Large intestine (tissue), 12 donors: ENCODE results near the gene AOC1. TPM values are rescaled to one million over a fixed set of nuclear protein-coding genes. Genes with fewer than 3 reads are reported as not detected.
A peak's percentile ranks its signal among the peaks of the same experiment; 100 is the strongest.
"Not testable (repeated sequence)": the region's sequence is repeated elsewhere in the genome, so short reads cannot be mapped to it uniquely, and the experiment has no call there.

Experiments used
- DNase-seq, 2 donors: peaks; one replicate each; pipeline versions ENCODE4 v3.0.0 to v3.0.0-alpha.2; 2013
- H3K27ac ChIP-seq: one replicate; pipeline ENCODE4 v1.5.1; 2013; ENCODE audit warnings: low read length
- H3K27me3 ChIP-seq: 2 replicates; pipeline ENCODE4 v1.6.1; 2013; ENCODE audit warnings: low read length; ENCODE audit not compliant: control insufficient read depth, insufficient read depth
- H3K36me3 ChIP-seq: 2 replicates; pipeline ENCODE4 v1.6.1; 2013; ENCODE audit warnings: low read length; ENCODE audit not compliant: control insufficient read depth, insufficient read depth
- H3K4me1 ChIP-seq: one replicate; pipeline ENCODE4 v1.6.1; 2013; ENCODE audit warnings: low read length; ENCODE audit not compliant: control insufficient read depth, insufficient read depth
- H3K4me3 ChIP-seq: one replicate; pipeline ENCODE4 v1.5.1; 2013; ENCODE audit warnings: low read length
- H3K9me3 ChIP-seq: one replicate; pipeline ENCODE4 v1.6.1; 2013; ENCODE audit warnings: mild to moderate bottlenecking, low read depth, low read length, moderate library complexity; ENCODE audit not compliant: control insufficient read depth
- WGBS: methylation state at CpG from one replicate; pipeline ENCODE4 v1.1.5; 2013; ENCODE audit warnings: low lambda C conversion rate; ENCODE audit not compliant: insufficient coverage; 5-methylcytosine and 5-hydroxymethylcytosine counted together
- long read RNA-seq, 11 donors: transcript quantifications; one replicate each; lab custom pipeline, GENCODE V29; 2026
- polyA plus RNA-seq: library from polyadenylated mRNA; unstranded; fragments of 120-200 nt; gene quantifications from one replicate; pipeline ENCODE4 v1.2.1, GENCODE V29; 2013

The AOC1 gene, protein sequence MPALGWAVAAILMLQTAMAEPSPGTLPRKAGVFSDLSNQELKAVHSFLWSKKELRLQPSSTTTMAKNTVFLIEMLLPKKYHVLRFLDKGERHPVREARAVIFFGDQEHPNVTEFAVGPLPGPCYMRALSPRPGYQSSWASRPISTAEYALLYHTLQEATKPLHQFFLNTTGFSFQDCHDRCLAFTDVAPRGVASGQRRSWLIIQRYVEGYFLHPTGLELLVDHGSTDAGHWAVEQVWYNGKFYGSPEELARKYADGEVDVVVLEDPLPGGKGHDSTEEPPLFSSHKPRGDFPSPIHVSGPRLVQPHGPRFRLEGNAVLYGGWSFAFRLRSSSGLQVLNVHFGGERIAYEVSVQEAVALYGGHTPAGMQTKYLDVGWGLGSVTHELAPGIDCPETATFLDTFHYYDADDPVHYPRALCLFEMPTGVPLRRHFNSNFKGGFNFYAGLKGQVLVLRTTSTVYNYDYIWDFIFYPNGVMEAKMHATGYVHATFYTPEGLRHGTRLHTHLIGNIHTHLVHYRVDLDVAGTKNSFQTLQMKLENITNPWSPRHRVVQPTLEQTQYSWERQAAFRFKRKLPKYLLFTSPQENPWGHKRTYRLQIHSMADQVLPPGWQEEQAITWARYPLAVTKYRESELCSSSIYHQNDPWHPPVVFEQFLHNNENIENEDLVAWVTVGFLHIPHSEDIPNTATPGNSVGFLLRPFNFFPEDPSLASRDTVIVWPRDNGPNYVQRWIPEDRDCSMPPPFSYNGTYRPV
- 206 TPM for polyA plus RNA-seq
- long read RNA-seq, donor 1, transcript AOC1-201 (5 exons, 2,649 nt): major isoform, 11 of 71 reads
- long read RNA-seq, donor 1, partial matches to known transcripts: 60 of 71 reads
- long read RNA-seq, donor 1, other reads (novel, unspliced or antisense): 0 of 71 reads
- long read RNA-seq, donor 2, transcript AOC1-201 (5 exons, 2,649 nt): major isoform, 19 of 147 reads
- long read RNA-seq, donor 2, partial matches to known transcripts: 127 of 147 reads
- long read RNA-seq, donor 2, other reads (novel, unspliced or antisense): 0 of 147 reads
- long read RNA-seq, donor 3, transcript AOC1-201 (5 exons, 2,649 nt): major isoform, 30 of 208 reads
- long read RNA-seq, donor 3, partial matches to known transcripts: 178 of 208 reads
- long read RNA-seq, donor 3, other reads (novel, unspliced or antisense): 0 of 208 reads
- long read RNA-seq, donor 4, transcript AOC1-201 (5 exons, 2,649 nt): major isoform, 6 of 25 reads
- long read RNA-seq, donor 4, partial matches to known transcripts: 19 of 25 reads
- long read RNA-seq, donor 4, other reads (novel, unspliced or antisense): 0 of 25 reads
- long read RNA-seq, donor 5, transcript AOC1-201 (5 exons, 2,649 nt): major isoform, 6 of 28 reads
- long read RNA-seq, donor 5, partial matches to known transcripts: 22 of 28 reads
- long read RNA-seq, donor 5, other reads (novel, unspliced or antisense): 0 of 28 reads
- long read RNA-seq, donor 6, transcript AOC1-201 (5 exons, 2,649 nt): major isoform, 7 of 62 reads
- long read RNA-seq, donor 6, partial matches to known transcripts: 55 of 62 reads
- long read RNA-seq, donor 6, other reads (novel, unspliced or antisense): 0 of 62 reads
- long read RNA-seq, donor 7, transcript AOC1-201 (5 exons, 2,649 nt): major isoform, 6 of 29 reads
- long read RNA-seq, donor 7, partial matches to known transcripts: 23 of 29 reads
- long read RNA-seq, donor 7, other reads (novel, unspliced or antisense): 0 of 29 reads
- long read RNA-seq, donor 8, transcript AOC1-201 (5 exons, 2,649 nt): major isoform, 18 of 114 reads
- long read RNA-seq, donor 8, partial matches to known transcripts: 96 of 114 reads
- long read RNA-seq, donor 8, other reads (novel, unspliced or antisense): 0 of 114 reads
- long read RNA-seq, donor 9, transcript AOC1-201 (5 exons, 2,649 nt): major isoform, 9 of 115 reads
- long read RNA-seq, donor 9, partial matches to known transcripts: 103 of 115 reads
- long read RNA-seq, donor 9, other reads (novel, unspliced or antisense): 0 of 115 reads
- long read RNA-seq, donor 10, transcript AOC1-201 (5 exons, 2,649 nt): major isoform, 9 of 41 reads
- long read RNA-seq, donor 10, partial matches to known transcripts: 31 of 41 reads
- long read RNA-seq, donor 10, other reads (novel, unspliced or antisense): 0 of 41 reads
- long read RNA-seq, donor 11, transcript AOC1-201 (5 exons, 2,649 nt): major isoform, 13 of 93 reads
- long read RNA-seq, donor 11, partial matches to known transcripts: 79 of 93 reads
- long read RNA-seq, donor 11, other reads (novel, unspliced or antisense): 0 of 93 reads

DNA sequence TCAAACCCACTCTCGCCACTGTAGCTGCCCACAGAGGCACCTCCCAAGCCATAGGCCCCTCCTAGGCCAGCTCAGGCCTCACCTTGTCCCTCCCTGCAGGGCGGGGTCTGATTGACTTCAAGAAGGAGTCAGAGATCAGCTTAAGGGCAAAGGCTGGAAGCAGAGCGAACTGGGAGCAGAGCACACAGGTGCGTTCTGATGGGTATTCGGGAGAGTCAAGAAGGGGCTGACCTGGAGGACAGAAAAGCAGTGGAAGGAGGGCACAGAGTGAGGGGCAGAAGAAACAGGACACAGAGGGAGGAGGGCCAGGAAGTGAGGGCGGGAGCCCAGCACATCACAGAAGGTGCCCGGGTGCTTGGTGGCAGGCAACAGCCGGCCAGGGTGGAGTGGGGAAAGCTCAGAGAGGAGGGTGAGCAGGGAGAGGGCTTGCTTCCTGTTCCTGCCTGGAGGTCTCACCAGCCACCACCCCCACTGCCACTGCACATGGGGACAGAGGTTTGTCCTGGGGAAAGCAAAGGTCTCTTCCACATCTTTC, at the start of gene AOC1:
AOC1 (plus strand) TSS at position 147 of the 535 bp plus-strand sequence. CDS start 3,954 bp downstream, outside the sequence.
- Histone ChIP-seq H3K27ac (peak within 1 kb of the TSS; percentile 75), H3K9me3 (peaks cover 2% of the 10 kb centered on the region), H3K27me3 (no peaks in the 10 kb centered on the region), H3K36me3 (peaks cover 9% of the 10 kb centered on the region), H3K4me1 (peaks cover 19% of the 10 kb centered on the region), H3K4me3 (peak within 1 kb of the TSS; percentile 52)
- DNase-seq: peak; percentile 75 to 92
- WGBS: no CpG with 5 or more reads among the region's 8 CpGs

DNA sequence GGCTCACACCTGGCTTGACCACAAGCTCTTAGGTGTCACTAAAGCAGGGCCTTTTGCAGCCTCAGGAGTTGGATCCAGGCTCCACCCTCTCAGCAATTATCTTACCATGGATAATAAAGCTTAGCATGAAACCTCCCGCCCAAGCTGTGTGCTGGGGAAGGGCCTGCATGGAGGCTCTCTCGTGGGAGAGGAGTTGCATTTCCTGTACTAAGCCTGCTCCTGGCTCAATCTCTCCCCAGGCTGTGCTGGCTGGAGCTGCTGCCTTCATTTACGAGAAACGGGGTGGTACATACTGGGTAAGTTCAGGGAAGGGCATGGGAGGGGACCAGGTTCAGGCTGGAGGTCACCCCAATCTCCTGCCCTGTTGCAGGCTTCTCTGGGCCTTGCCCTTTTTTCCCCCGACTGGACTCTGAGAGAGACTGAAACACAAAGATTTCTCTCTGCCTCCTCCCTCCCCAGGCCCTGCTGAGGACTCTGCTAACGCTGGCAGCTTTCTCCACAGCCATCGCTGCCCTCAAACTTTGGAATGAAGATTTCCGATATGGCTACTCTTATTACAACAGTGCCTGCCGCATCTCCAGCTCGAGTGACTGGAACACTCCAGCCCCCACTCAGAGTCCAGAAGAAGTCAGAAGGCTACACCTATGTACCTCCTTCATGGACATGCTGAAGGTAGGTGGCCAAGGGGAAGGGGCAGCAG, 49.0 kb upstream of the AOC1 start:
- Histone ChIP-seq H3K27ac (peak overlapping the region; percentile 45), H3K27me3 (peaks cover 5% of the 10 kb centered on the region), H3K4me3 (no peak overlapping the region), H3K9me3 (no peaks in the 10 kb centered on the region), H3K4me1 (peaks cover 26% of the 10 kb centered on the region), H3K36me3 (peaks cover 42% of the 10 kb centered on the region)
- WGBS: no CpG with 5 or more reads among the region's 10 CpGs
- peak in 1 of 2 donors; percentile 32 for DNase-seq

DNA sequence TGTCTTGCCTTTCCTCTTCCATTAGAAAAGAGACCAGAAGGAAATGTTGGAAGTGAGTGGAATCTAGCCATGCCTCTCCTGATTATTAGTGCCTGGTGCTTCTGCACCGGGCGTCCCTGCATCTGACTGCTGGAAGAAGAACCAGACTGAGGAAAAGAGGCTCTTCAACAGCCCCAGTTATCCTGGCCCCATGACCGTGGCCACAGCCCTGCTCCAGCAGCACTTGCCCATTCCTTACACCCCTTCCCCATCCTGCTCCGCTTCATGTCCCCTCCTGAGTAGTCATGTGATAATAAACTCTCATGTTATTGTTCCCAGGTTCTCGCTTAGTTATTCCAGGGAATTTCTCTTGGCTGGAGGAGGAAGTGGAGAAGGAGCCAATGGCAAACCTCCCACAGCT, 47.5 kb upstream of the AOC1 start:
- DNase-seq: no peak
- H3K9me3 ChIP-seq: no peaks in the 10 kb centered on the region
- no peak overlapping the region for H3K4me3 ChIP-seq
- H3K4me1 ChIP-seq: peaks cover 25% of the 10 kb centered on the region
- H3K27ac ChIP-seq: no peak overlapping the region
- WGBS: 100% methylated on average over 1 of the region's 5 CpGs
- H3K36me3 ChIP-seq: peaks cover 42% of the 10 kb centered on the region
- H3K27me3 ChIP-seq: peaks cover 5% of the 10 kb centered on the region

DNA sequence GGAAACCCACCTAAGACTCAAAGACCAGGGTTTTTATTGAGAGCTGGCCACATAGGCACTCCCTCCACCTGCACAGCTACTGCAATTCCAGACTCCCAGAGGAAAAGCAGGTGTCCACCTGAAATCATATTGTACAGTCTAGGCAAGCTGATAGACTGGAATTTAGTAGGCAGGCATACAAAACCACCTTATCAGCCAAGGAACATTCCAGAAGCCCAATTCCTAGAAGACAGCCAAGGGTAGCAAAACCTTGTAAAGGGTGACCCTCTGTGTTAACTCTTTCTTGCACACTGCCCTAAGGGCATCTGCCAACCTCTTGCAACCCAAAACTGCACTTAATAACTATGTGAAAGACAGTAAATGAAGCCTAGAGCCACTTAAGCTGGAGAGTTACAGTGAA, 46.5 kb upstream of the AOC1 start:
- peaks cover 42% of the 10 kb centered on the region for H3K36me3 ChIP-seq
- no peaks in the 10 kb centered on the region for H3K9me3 ChIP-seq
- H3K4me3 ChIP-seq: no peak overlapping the region
- H3K27ac ChIP-seq: no peak overlapping the region
- peaks cover 2% of the 10 kb centered on the region for H3K27me3 ChIP-seq
- no peak for DNase-seq
- H3K4me1 ChIP-seq: peaks cover 25% of the 10 kb centered on the region

DNA sequence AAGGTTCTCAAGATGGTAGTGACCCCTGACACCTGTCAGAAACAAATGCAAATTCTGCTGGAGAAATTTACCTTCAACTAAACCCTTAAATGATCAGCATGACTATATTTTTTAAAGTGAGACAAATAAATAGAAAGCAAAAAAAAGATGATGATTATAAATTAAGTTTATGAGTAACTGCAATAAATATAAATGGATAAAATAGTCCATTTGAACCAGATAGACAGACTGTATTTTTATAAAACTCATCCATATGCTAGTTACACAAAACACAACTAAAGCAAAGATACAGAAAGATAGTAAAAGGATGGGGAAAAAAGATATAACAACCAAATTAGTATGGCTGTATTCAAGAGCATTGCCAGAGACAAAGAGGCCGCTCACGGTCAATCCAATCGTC, 45.9 kb upstream of the AOC1 start:
- no peak for DNase-seq
- Histone ChIP-seq H3K4me1 (peaks cover 25% of the 10 kb centered on the region), H3K4me3 (no peak overlapping the region), H3K27me3 (no peaks in the 10 kb centered on the region), H3K36me3 (peaks cover 42% of the 10 kb centered on the region), H3K9me3 (no peaks in the 10 kb centered on the region), H3K27ac (no peak overlapping the region)
- no CpG with 5 or more reads among the region's 3 CpGs for WGBS

DNA sequence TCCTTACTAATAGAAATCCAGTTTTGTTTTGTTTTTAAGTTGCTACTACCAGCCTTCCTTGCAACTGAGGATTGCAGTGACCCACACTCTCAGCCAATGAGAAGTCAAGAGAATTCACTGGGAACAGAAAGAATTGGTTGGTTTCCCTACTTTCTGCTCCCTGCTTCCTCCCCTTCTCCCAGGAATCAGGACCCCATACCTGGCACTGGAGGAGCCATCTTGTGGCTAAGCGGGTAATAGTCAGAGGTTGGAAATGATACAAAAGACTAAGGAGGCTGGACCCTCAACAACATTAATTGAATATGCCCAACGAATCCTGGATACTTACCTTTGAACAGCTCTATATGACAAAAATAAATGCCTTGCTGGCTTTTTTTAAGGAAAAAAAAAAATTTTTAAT, 45.5 kb upstream of the AOC1 start:
- no peaks in the 10 kb centered on the region for H3K27me3 ChIP-seq
- 75% methylated on average over 1 of the region's 2 CpGs for WGBS
- peaks cover 22% of the 10 kb centered on the region for H3K4me1 ChIP-seq
- no peak overlapping the region for H3K4me3 ChIP-seq
- no peak for DNase-seq
- H3K27ac ChIP-seq: no peak overlapping the region
- no peaks in the 10 kb centered on the region for H3K9me3 ChIP-seq
- H3K36me3 ChIP-seq: peaks cover 42% of the 10 kb centered on the region

DNA sequence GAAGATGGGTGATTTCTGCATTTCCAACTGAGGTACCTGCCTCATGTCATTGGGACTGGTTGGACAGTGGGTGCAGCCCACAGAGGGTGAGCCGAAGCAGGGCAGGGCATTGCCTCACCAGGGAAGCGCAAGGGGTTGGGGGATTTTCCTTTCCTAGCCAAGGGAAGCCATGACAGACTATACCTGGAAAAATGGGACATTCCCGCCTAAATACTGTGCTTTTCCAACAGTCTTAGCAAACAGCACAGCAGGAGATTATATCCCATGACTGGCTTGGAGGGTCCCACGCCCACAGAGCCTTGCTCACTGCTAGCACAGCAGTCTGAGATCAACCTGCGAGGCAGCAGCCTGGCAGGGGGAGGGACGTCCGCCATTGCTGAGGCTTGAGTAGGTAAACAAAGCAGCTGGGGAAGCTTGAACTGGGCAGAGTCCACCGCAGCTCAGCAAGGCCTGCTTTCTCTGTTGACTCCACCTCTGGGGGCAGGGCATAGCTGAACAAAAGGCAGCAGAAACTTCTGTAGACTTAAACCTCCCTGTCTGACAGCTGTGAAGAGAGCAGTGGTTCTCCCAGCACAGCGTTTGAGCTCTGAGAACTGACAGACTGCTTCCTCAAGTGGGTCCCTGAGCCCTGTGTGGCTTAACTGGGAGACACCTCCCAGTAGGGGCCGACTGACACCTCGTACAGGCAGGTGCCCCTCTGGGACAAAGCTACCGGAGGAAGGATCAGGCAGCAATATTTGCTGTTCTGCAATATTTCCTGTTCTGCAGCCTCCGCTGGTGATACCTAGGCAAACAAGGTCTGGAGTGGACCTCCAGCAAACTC, 44.5 kb upstream of the AOC1 start:
- H3K27me3 ChIP-seq, H3K4me3 ChIP-seq, H3K9me3 ChIP-seq: not testable (repeated sequence)
- peak; percentile 67 to 84 for DNase-seq
- Histone ChIP-seq H3K4me1 (peaks cover 12% of the 10 kb centered on the region), H3K36me3 (peaks cover 33% of the 10 kb centered on the region), H3K27ac (peak overlapping the region; percentile 78)
- no CpG with 5 or more reads among the region's 13 CpGs for WGBS
